Measurements from ENCODE around the gene TMEM165.

Gene TMEM165

DNA sequence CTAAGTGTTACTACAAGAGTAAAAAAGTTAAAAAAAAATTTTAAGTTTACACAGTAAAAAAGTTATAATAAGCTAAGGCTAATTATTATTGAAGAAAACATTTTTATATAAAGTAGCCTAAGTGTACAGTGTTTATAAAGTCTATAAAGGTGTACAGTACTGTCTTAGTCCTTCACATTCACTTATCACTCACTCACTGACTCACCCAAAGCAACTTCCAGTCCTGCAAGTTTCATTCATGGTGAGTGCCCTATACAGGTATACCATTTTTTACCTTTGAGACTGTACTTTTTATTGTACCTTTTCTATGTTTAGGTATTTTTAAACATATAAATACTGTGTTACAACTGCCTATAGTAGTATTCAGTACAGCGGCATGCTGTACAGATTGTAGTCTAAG lies 74.2 kb downstream of the TMEM165 start:
- FAIRE-seq: no peak
